IPS-18a (cell line): ENCODE measurements around the gene NKAPL.

Experiments used
- H3K27ac ChIP-seq: one replicate; pipeline ENCODE4 v1.5.1; 2013; ENCODE audit warnings: low read length
- H3K27me3 ChIP-seq: one replicate; pipeline ENCODE4 v1.6.1; 2013; ENCODE audit warnings: mild to moderate bottlenecking, low read length; ENCODE audit not compliant: control insufficient read depth, insufficient read depth
- H3K36me3 ChIP-seq: one replicate; pipeline ENCODE4 v1.6.1; 2013; ENCODE audit warnings: low read depth, low read length; ENCODE audit not compliant: control insufficient read depth
- H3K4me1 ChIP-seq: one replicate; pipeline ENCODE4 v1.6.1; 2013; ENCODE audit warnings: low read depth, low read length; ENCODE audit not compliant: control insufficient read depth
- H3K4me3 ChIP-seq: one replicate; pipeline ENCODE4 v1.5.1; 2013; ENCODE audit warnings: low read length
- H3K9ac ChIP-seq: one replicate; pipeline ENCODE4 v1.6.1; 2013; ENCODE audit warnings: mild to moderate bottlenecking, low read length, moderate library complexity
- H3K9me3 ChIP-seq: one replicate; pipeline ENCODE4 v1.6.1; 2013; ENCODE audit warnings: low read depth, low read length; ENCODE audit not compliant: control insufficient read depth

Gene NKAPL

DNA sequence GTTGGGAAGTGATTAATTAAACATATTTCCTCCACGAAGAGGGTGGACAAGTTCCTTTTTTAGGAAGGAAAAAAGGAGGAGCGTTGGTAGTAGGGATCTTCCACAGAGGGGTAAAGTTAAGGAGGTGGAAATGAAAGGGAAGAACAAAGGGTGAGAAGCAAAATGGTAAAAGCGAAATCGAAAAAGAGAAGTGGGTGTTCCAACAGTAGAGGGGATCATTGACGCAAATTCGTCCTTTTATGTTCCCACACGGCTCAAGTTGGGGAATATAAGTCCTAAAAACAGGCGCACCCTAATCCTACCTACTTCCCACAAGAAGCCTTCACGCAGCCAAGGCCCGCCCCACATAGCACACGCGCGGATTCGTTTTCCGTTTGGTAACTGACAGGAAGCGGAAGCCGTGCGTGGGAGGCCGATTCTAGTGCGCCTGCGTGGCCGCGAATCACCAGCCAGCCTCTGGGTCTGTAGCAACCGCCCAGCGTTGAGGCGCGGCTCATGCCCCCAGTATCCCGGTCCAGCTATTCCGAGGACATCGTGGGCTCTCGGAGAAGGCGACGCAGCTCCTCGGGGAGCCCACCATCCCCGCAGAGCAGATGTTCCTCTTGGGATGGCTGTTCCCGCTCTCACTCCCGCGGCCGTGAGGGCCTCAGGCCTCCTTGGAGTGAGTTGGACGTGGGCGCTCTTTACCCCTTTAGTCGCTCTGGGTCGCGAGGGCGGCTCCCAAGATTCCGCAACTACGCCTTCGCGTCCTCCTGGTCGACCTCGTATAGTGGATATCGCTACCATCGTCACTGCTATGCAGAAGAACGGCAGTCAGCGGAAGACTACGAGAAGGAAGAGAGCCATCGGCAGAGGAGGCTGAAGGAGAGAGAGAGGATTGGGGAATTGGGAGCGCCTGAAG lies at the start of gene NKAPL:
NKAPL (plus strand) TSS at position 421 of the 901 bp plus-strand sequence; CDS start at position 496, 75 bp downstream.
- no peak within 1 kb of the TSS for H3K9ac ChIP-seq
- no peak within 1 kb of the TSS for H3K4me3 ChIP-seq
- no peak within 1 kb of the TSS for H3K27ac ChIP-seq
- no peaks in the 10 kb centered on the region for H3K36me3 ChIP-seq
- no peaks in the 10 kb centered on the region for H3K4me1 ChIP-seq
- peaks cover 16% of the 10 kb centered on the region for H3K27me3 ChIP-seq
- no peaks in the 10 kb centered on the region for H3K9me3 ChIP-seq

GRCh38 chr6:28209753-28210535 lies 49.2 kb upstream of the NKAPL start:
- Histone ChIP-seq H3K27me3 (peaks cover 88% of the 10 kb centered on the region), H3K36me3 (no peaks in the 10 kb centered on the region), H3K9ac (no peak overlapping the region), H3K27ac (no peak overlapping the region), H3K9me3 (no peaks in the 10 kb centered on the region), H3K4me1 (peaks cover 12% of the 10 kb centered on the region), H3K4me3 (no peak overlapping the region)

DNA sequence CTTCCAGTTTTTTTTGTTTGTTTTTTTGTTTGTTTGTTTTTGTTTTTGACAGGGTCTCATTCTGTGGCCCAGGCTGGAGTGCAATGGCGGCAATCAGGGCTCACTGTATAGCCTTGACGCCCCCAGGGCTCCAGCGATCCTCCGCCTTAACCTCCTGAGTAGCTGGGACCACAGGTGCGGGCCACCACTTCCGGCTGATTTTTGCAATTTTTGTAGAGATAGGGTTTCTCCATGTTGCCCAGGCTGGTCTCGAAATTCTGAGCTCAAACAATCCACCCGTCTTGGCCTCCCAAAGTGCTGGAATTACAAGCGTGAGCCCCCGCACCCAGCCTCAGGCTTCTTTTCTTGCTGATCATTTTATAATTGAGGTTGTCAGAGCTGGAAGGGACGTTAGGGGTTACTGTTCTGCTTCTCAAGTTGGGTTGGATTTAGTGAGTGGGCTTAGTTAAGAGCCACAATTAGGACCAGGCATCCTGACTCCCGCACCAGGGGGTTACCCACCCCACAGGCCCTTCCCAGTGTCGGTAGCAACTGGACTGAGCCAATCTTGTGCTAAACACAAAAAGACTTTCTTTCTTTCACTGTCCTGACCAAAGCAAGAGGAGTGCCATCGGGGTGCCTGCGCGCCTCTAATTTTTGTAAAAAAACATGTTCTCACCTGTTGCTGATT lies 47.1 kb upstream of the NKAPL start:
- H3K27me3 ChIP-seq = peaks cover 80% of the 10 kb centered on the region
- no peak overlapping the region for H3K27ac ChIP-seq
- peak overlapping the region; percentile 74 for H3K4me3 ChIP-seq
- peaks cover 15% of the 10 kb centered on the region for H3K4me1 ChIP-seq
- H3K9me3 ChIP-seq = no peaks in the 10 kb centered on the region
- H3K9ac ChIP-seq = peak overlapping the region; percentile 35
- no peaks in the 10 kb centered on the region for H3K36me3 ChIP-seq

DNA sequence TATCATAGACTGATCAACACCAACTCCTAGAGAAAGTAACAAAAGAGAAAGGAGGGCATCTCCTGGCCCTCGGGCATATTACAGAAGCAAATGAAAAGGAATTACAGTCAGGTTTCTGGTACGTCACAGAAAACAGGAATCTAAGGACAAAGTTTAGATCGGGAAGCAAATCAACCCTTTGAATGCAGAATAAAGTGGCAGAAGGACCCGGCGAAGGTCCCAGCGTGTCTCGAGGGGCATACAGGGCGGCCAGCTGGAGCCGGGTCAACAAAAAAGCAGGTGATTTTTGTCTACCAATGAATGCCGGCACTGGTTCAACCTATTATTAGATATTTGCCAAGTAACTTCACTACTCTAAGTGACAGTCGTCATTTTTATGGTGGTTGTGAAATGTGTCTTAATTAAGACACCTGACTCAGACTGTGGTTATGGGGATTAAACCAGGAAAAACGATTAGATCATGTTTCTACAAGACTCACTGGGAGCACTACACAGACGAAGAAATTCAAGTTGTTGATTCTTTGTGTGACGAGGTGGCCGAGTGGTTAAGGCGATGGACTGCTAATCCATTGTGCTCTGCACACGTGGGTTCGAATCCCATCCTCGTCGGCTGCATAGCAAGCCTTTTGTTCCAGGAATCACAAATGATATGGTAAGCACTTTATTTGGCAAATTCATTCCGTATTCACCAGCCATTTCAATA lies 46.4 kb upstream of the NKAPL start:
- H3K27me3 ChIP-seq = peaks cover 74% of the 10 kb centered on the region
- peaks cover 15% of the 10 kb centered on the region for H3K4me1 ChIP-seq
- H3K4me3 ChIP-seq = peak overlapping the region; percentile 74
- H3K36me3 ChIP-seq = no peaks in the 10 kb centered on the region
- H3K27ac ChIP-seq = no peak overlapping the region
- H3K9ac ChIP-seq = peak overlapping the region; percentile 35
- H3K9me3 ChIP-seq = no peaks in the 10 kb centered on the region

DNA sequence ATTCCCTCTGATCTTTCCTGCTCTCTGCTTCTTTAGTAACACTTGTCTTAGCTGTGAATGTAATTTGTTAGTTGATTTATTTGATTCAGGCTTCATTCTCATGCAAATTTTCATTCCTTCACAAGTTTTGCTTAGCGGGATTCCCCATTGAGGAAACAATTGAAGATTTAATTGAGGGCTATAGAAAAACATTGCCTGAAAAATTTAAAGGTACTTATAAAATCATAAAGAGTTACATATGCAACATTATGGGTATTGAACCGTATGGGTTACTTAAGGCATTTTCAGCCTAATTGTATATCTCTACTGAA lies 45.9 kb upstream of the NKAPL start:
- Histone ChIP-seq H3K9me3 (no peaks in the 10 kb centered on the region), H3K36me3 (no peaks in the 10 kb centered on the region), H3K4me3 (peak overlapping the region; percentile 74), H3K9ac (no peak overlapping the region), H3K27me3 (peaks cover 72% of the 10 kb centered on the region), H3K4me1 (peaks cover 15% of the 10 kb centered on the region), H3K27ac (no peak overlapping the region)

GRCh38 chr6:28215425-28215824 lies 43.7 kb upstream of the NKAPL start:
- Histone ChIP-seq H3K4me3 (no peak overlapping the region), H3K9me3 (no peaks in the 10 kb centered on the region), H3K27me3 (peaks cover 68% of the 10 kb centered on the region), H3K9ac (no peak overlapping the region), H3K4me1 (peaks cover 11% of the 10 kb centered on the region), H3K27ac (no peak overlapping the region), H3K36me3 (no peaks in the 10 kb centered on the region)

GRCh38 chr6:28217890-28218289 lies 41.2 kb upstream of the NKAPL start:
- Histone ChIP-seq H3K9ac (no peak overlapping the region), H3K27ac (no peak overlapping the region), H3K27me3 (peaks cover 67% of the 10 kb centered on the region), H3K36me3 (no peaks in the 10 kb centered on the region), H3K4me3 (peak overlapping the region; percentile 64), H3K9me3 (no peaks in the 10 kb centered on the region), H3K4me1 (peaks cover 8% of the 10 kb centered on the region)

DNA sequence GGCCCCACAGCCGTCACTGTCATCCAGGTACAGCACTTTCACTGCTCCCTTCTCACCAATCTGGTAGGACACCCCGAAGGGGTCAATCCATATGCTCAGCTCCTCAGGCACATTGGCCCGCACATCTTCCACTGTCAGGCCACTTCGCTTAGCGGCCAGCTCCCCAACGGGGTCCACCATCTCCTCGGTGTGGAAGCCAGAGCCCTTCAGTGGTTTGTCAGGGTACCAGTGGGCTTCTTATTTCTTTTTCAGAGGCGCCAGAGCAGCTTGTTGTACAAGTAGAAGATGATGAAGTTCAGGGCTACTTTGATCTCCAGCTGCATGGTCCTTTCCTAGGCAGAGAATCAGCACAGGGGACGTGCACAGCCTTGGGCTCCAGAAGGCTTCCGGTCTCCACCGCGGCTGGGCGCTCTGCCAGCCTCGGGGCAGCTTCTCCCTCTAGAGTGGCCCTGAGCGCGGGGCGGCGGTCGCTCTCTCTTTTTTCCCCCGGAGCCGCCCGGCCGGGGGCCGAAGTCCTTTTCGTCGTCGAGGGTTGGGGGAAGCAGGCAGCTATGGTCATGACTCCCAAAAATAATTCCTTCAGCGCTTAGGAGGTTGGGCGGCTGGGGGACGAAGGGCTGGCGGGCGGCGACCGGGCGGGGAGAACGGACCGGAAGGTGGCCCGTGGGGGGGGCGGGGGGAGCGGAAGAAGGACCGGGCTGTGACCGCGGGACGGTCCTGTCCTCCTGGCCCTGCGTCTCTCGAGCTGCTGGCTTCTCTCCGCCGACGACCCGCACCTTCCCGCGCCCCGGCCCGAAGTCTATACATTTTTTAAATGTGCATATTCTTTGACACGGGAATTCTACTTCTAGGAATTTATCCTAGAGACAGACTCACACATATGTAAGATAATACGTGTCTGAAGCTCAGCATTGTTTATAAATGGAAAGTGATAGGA lies 40.5 kb upstream of the NKAPL start:
- H3K9ac ChIP-seq = no peak overlapping the region

DNA sequence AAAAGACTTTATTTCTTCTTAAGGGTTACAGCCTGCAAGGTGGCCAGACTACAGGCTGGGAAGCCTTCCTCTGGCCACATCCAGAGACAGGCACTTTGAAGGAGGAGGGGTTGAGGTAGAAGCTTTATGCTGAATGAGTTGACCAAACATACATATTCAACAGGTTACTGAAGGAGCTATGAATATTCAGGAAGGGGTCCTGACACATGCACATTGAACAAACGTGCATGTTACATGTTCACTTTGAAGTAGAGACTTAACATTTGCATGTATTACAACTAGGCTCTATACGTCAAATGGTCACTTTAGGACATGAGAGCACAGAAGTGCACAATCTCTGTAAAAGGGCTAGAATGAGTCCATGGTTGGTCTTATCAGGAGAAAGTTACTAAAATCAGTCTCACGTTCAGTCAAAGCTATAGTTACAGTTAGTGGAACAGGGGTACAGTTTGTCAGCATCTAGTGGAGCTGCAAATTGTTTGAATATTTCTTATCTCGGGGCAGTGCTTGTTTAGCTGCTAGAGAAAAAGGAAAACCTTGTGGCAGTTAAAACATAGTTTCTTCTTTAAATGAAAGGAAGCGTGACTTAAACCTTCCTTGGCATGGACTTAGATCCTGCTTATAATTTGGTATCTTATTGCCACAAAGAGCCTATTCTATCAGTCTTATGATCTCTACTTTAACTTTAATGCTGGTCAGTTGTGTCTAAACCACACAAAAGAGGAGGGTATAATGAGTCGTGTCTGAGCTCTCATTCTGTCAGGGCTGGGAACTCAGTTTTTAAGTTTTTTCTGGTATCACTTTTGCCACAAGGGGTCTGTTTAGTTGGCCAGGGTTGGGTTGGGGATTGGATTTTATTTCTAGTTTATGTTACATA lies 38.6 kb upstream of the NKAPL start:
- H3K27me3 ChIP-seq = peaks cover 72% of the 10 kb centered on the region
- H3K4me3 ChIP-seq = no peak overlapping the region
- no peaks in the 10 kb centered on the region for H3K36me3 ChIP-seq
- no peak overlapping the region for H3K27ac ChIP-seq
- H3K9me3 ChIP-seq = no peaks in the 10 kb centered on the region
- H3K4me1 ChIP-seq = peaks cover 5% of the 10 kb centered on the region
- no peak overlapping the region for H3K9ac ChIP-seq

More for the DNA sequence above, 40.5 kb upstream of the NKAPL start:
- H3K27me3 ChIP-seq = peaks cover 69% of the 10 kb centered on the region
- H3K27ac ChIP-seq = no peak overlapping the region
- peaks cover 3% of the 10 kb centered on the region for H3K4me1 ChIP-seq
- H3K4me3 ChIP-seq = peak overlapping the region; percentile 64
- H3K9me3 ChIP-seq = no peaks in the 10 kb centered on the region
- H3K36me3 ChIP-seq = no peaks in the 10 kb centered on the region
